ENCODE results near the gene UBTD1. TPM values are rescaled to one million over a fixed set of nuclear protein-coding genes. Genes with fewer than 3 reads are reported as not detected.

Gene UBTD1
- total RNA-seq, 2 experiments from 2014 or later = 1.6 to 2.1 TPM

DNA sequence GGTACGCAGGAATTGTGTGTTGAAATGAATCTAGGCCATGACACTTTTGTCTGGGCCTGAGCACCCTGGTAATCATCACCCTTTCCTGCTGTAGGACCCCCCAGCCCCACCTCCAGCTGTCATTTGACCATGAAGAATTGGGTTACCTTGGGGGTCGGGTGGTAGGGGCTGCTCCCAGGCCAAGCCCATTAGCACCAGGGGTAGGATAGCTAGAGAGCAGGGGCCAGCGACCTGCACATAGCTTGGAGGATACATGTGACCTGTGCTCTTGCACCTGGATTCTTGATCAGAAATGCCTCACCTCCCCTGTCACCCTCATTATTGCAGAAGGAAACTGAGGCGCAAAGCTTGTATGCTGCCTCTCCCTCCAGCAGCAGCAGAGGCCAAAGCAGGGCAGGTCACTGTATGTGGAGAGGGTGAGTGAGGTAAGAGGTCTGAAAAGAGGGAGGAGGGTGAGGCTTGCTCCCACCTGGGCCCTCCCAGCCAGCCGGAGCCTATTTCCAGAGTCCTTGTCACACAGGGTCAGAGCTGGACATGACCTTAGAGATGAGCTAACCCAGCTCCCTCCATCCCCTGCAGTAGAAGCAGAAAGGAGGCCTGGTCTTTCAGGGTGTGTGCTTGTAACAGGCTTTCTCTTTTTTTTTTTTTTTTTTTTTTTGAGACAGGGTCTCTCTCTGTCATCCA is 38.6 kb downstream of the UBTD1 start:
- no peaks in the 10 kb centered on the region for H3K27me3 Mint-ChIP-seq
- no peak for TF ChIP-seq CTCF (IDR thresholded peaks at IDR 0.05)
- H3K4me1 Mint-ChIP-seq (ENCODE audit: low read depth) = peaks cover 6% of the 10 kb centered on the region
- H3K36me3 Mint-ChIP-seq (ENCODE audit: low read depth) = no peaks in the 10 kb centered on the region
- intact Hi-C loops (cut with micrococcal nuclease) = no loop called here
- H3K27ac Mint-ChIP-seq = no peak overlapping the region
- H3K4me3 Mint-ChIP-seq = no peak overlapping the region
- ChIA-PET CTCF (interaction anchor here (1.2 to 3.5 kb wide), 2 partner anchors 15 to 35 kb away, joined by 5 to 19 read pairs; no protein-coding TSS in a partner anchor), POLR2A (no interaction called here)
- ATAC-seq (no peak), DNase-seq (no peak)
- H3K9me3 Mint-ChIP-seq = no peaks in the 10 kb centered on the region

DNA sequence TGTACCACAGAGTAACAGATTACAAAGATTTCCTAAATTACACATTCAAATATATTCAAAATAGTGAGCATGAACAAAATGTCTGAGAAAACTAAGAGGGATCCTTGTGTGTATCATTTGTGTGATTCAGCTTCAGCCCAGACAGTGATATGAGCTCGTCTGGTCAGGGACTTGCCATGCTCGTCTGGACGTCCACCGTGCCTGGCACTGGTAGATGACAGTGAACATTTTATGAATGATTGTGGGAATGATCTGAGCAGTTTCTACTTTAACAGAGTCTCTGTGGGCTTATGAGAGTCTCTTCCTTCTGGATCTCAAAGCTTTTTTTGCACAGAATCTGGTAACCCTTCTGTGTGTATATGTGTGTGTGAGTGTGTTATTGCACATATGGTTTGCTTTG is 39.7 kb downstream of the UBTD1 start:
- ATAC-seq (no peak), DNase-seq (no peak)
- TF ChIP-seq CTCF (IDR thresholded peaks at IDR 0.05) = no peak
- no peak overlapping the region for H3K4me3 Mint-ChIP-seq
- no peaks in the 10 kb centered on the region for H3K27me3 Mint-ChIP-seq
- intact Hi-C loops (cut with micrococcal nuclease) = no loop called here
- no peaks in the 10 kb centered on the region for H3K9me3 Mint-ChIP-seq
- peaks cover 17% of the 10 kb centered on the region for H3K4me1 Mint-ChIP-seq (ENCODE audit: low read depth)
- ChIA-PET POLR2A (no interaction called here), CTCF (interaction anchor here (3.5 kb wide), 1 partner anchor 14 kb away, joined by 19 read pairs; no protein-coding TSS in a partner anchor)
- H3K36me3 Mint-ChIP-seq (ENCODE audit: low read depth) = no peaks in the 10 kb centered on the region
- no peak overlapping the region for H3K27ac Mint-ChIP-seq

GRCh38 chr10:97538839-97539238 is 40.1 kb downstream of the UBTD1 start:
- no peak for TF ChIP-seq CTCF (IDR thresholded peaks at IDR 0.05)
- Mint-ChIP-seq H3K27me3 (no peaks in the 10 kb centered on the region), H3K36me3 (ENCODE audit: low read depth) (no peaks in the 10 kb centered on the region), H3K27ac (no peak overlapping the region), H3K9me3 (no peaks in the 10 kb centered on the region), H3K4me1 (ENCODE audit: low read depth) (peaks cover 21% of the 10 kb centered on the region), H3K4me3 (no peak overlapping the region)
- POLR2A ChIA-PET = no interaction called here
- intact Hi-C loops (cut with micrococcal nuclease) = no loop called here
- CTCF ChIA-PET = interaction anchor here (0.8 to 3.5 kb wide), 2 partner anchors 9 to 14 kb away, joined by 3 to 19 read pairs; no protein-coding TSS in a partner anchor
- ATAC-seq = no peak
- no peak for DNase-seq

DNA sequence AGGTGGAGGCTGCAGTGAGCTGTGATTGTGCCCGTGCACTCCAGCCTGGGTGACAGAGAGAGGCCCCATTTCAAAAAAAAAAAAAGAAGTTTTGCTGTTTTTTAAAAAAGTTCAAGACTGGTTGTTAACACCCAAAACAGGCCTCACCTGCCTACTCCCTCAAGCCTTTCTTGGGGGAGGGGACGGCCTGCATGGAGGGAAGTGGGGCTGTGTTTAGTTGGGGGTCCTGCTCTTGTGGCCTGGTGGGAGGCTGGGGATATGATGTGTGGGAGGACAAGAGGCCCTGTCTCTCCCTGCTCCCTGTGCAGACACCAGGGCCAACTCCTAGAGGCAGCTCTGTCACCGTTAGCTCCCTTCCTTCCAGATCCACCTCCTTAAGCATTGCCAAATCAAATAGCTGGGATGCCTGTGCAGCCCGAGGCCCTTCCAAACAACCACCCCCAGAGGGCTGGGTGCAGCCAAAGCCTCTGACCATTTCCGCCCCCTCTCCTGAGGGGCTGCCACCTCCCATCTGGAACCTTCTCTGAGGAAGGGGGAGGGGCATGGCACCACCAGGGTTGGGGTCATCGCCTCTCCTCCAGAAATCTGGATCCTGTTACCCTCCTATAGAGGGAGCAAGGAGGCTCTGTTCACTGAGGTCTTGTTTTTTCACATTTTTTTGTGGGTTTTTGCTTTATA is 40.9 kb downstream of the UBTD1 start:
- CTCF ChIA-PET = interaction anchor here (0.6 to 3.5 kb wide), 6 partner anchors 10 to 580 kb away, joined by 3 to 19 read pairs (median 4); no protein-coding TSS in a partner anchor
- Mint-ChIP-seq H3K27ac (no peak overlapping the region), H3K9me3 (no peaks in the 10 kb centered on the region), H3K4me3 (no peak overlapping the region), H3K36me3 (ENCODE audit: low read depth) (no peaks in the 10 kb centered on the region), H3K4me1 (ENCODE audit: low read depth) (peaks cover 22% of the 10 kb centered on the region), H3K27me3 (no peaks in the 10 kb centered on the region)
- DNase-seq = no peak
- no peak for ATAC-seq
- POLR2A ChIA-PET = no interaction called here
- TF ChIP-seq CTCF (IDR thresholded peaks at IDR 0.05) = no peak
- intact Hi-C loops (cut with micrococcal nuclease) = no loop called here
